Effector memory CD4-positive, alpha-beta T cell (primary cell): Measurements from ENCODE around the gene TTC22.

Source experiments
- DNase-seq, 3 donors: peaks; one replicate each; pipeline ENCODE4 v3.0.0-alpha.2; 2020
- H3K27ac ChIP-seq: 2 replicates; pipeline ENCODE4 v1.7.0; 2013; ENCODE audit warnings: mild to moderate bottlenecking, low read length, moderate library complexity; ENCODE audit not compliant: insufficient read depth, poor library complexity, severe bottlenecking
- H3K27me3 ChIP-seq: replicated peaks from 2 replicates; pipeline ENCODE4 v1.7.0; 2013; ENCODE audit warnings: mild to moderate bottlenecking, low read length; ENCODE audit not compliant: insufficient read depth, control insufficient read depth, poor library complexity, severe bottlenecking
- H3K36me3 ChIP-seq: 2 replicates; pipeline ENCODE4 v1.7.0; 2013; ENCODE audit warnings: mild to moderate bottlenecking, low read length, moderate library complexity; ENCODE audit not compliant: control insufficient read depth, insufficient read depth
- H3K4me1 ChIP-seq: 2 replicates; pipeline ENCODE4 v1.7.0; 2013; ENCODE audit warnings: low read length, mild to moderate bottlenecking; ENCODE audit not compliant: control insufficient read depth, insufficient read depth, poor library complexity, severe bottlenecking
- H3K4me3 ChIP-seq: 2 replicates; pipeline ENCODE4 v1.7.0; 2013; ENCODE audit warnings: low read length, low read depth, mild to moderate bottlenecking; ENCODE audit not compliant: insufficient read depth, poor library complexity, severe bottlenecking
- H3K9me3 ChIP-seq: 2 replicates; pipeline ENCODE4 v1.7.0; 2013; ENCODE audit warnings: mild to moderate bottlenecking, low read length, moderate library complexity; ENCODE audit not compliant: control insufficient read depth

TTC22 gene

DNA sequence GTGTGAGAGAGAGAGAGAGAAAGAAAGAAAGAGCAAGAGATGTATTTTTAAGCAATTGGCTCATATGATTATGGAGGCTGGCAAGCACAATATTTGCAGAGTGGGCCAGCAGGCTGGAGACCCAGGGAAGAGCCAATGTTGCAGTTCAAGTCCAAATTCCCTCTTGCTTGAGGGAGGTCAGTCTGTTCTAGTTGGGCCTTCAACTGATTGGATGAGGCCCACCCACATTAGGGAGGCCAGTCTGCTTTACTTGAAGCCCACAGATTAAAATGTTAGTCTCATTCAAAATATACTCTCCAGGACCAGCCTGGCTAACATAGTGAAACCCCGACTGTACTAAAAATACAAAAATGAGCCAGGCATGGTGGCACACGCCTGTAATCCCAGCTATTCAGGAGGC lies 28.2 kb downstream of the TTC22 start:
- Histone ChIP-seq H3K36me3 (no peaks in the 10 kb centered on the region), H3K27ac (no peak overlapping the region), H3K4me1 (no peaks in the 10 kb centered on the region), H3K4me3 (no peak overlapping the region), H3K9me3 (no peaks in the 10 kb centered on the region), H3K27me3 (no peaks in the 10 kb centered on the region)
- DNase-seq: no peak

DNA sequence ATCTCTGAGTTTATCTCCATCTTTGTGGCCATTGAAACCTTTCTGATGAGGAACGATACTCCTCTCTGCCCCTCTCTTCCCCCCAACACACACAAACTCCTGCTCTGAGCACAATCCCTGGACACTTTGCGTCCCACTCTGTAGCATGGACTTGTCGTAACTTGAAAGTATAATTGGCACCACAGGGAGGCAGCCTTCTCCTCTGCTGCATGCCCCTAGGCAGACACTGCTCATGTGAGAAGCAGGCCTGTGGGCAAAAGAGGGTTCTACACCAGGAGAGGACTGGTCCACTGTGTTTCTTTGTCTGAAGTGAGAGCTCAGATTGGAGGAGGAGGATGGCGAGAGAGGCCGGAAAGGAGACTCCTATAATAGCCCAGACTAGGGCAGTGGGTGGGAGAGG lies 33.0 kb downstream of the TTC22 start:
- DNase-seq: no peak
- Histone ChIP-seq H3K27ac (no peak overlapping the region), H3K36me3 (no peaks in the 10 kb centered on the region), H3K9me3 (no peaks in the 10 kb centered on the region), H3K4me3 (no peak overlapping the region), H3K4me1 (peaks cover 10% of the 10 kb centered on the region), H3K27me3 (no peaks in the 10 kb centered on the region)

DNA sequence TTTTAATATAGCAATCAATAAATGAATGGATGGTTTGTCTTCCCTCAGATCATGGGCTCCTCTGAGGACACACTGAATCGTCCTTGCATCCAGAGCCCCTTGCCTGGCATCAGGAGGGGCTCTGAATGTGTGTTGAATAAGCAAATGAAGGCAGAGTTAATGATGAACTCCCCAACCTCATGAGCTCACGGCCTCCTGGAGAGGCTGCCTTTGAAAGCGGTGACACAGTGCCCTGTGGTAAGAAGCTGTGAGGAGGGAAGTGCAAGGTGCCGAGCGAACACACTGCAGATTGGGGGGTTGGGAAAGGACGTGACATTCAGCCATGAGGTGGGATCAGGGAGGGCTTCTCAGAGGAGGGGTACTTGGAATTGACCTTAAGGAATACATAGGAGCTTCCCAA lies 33.6 kb downstream of the TTC22 start:
- H3K27me3 ChIP-seq: no peaks in the 10 kb centered on the region
- no peak overlapping the region for H3K27ac ChIP-seq
- no peaks in the 10 kb centered on the region for H3K9me3 ChIP-seq
- H3K4me1 ChIP-seq: peaks cover 10% of the 10 kb centered on the region
- H3K4me3 ChIP-seq: no peak overlapping the region
- no peaks in the 10 kb centered on the region for H3K36me3 ChIP-seq
- no peak for DNase-seq

DNA sequence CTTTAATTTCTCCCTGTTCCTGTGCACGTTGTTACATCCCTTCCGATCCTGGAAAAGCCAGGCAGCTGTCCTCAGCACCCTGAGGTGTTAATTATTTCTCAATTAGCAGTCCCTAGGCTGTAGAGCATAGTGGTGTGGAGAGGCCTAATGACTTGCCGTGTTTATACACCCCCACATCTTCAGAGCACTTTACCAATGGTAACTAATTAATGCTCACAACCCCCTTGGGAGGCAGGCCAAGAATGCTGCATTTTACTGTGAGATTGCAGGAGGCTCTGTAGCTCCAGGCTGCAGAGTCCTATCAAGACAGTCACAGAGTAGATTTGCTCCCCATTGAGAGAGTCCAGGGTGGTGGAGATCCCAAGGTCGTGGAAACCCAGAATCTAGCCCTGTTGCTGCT lies 34.4 kb downstream of the TTC22 start:
- Histone ChIP-seq H3K27me3 (no peaks in the 10 kb centered on the region), H3K4me1 (peaks cover 10% of the 10 kb centered on the region), H3K4me3 (no peak overlapping the region), H3K27ac (no peak overlapping the region), H3K9me3 (no peaks in the 10 kb centered on the region), H3K36me3 (no peaks in the 10 kb centered on the region)
- DNase-seq: no peak

DNA sequence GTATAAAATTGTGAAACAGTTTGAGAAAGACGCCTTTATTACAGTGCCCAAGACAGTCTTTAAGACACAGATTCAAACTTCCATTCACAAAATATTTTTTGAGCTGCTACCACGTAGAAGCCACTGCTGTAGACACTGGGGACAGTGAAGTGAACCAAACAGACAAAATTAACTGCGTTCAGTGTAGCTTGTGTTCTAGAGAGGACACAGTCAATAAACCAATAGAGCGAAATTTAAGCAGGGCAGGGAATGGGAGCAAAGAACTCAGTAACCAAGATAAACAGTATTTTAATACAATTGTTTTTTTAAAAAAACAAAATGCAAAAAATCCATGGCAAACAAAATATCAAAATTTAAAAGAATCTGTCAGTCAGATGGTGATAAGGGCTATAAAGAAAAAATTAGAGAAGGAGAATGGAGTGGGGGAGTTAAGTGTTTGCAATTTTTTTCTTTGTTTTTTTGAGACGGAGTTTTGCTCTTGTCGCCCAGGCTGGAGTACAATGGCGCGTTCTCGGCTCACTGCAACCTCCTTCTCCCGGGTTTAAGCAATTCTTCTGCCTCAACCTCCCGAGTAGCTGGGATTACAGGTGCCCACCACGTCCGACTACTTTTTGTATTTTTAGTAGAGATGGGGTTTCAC lies 36.1 kb downstream of the TTC22 start:
- no peak for DNase-seq
- H3K27ac ChIP-seq: peak overlapping the region; percentile 63

DNA sequence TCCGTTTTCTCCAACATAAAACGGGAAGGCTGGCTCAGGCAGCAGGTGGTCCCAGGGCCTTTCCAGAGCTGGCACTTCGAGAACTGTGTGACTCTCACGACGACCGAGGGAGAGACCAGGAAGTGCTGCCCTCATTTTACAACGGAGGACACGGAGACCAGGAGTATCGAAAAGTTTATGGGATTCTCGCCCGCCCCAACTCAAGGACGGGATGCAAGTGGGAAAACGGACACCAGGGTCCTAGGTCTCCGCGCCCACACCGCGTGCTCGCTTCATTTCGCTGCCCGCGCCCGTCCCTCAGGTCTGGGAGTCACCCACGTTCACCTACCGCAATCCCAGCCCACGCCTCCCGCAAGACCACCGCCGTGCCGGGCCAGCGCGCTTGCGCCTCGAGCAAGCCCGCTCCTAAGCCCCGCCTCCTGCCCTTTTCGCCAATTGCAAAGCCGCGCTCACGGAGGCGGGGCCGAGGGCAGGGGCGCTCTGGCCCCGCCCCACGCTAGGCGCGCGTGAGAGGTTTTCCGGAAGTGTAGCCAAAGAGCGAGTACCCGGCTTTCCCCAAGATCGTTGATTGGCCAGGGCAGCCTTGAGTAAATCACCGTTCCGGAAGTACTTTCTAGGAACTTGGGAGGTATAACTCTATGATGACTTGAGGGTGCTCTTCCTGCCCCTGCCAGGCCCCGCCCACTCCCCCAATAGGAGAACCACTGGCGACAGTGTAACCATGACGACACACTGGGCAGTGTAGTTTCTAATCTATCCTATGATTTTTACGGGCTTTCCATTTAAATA lies 36.8 kb downstream of the TTC22 start, which contains the start of gene PARS2:
Gene PARS2, minus strand, starts transcription at position 391 of the 789 bp plus-strand sequence. CDS start 5,362 bp downstream, outside the sequence.
- no peaks in the 10 kb centered on the region for H3K27me3 ChIP-seq
- no peaks in the 10 kb centered on the region for H3K9me3 ChIP-seq
- no peaks in the 10 kb centered on the region for H3K36me3 ChIP-seq
- peaks cover 10% of the 10 kb centered on the region for H3K4me1 ChIP-seq
- H3K4me3 ChIP-seq: peak within 1 kb of the TSS; percentile 76
- DNase-seq: peak; percentile 93 to 94 (median 93)
- H3K27ac ChIP-seq: peak within 1 kb of the TSS; percentile 63

More for the DNA sequence above, 36.1 kb downstream of the TTC22 start:
- no peaks in the 10 kb centered on the region for H3K9me3 ChIP-seq
- no peaks in the 10 kb centered on the region for H3K27me3 ChIP-seq
- H3K4me3 ChIP-seq: peak overlapping the region; percentile 76
- no peaks in the 10 kb centered on the region for H3K36me3 ChIP-seq
- peaks cover 10% of the 10 kb centered on the region for H3K4me1 ChIP-seq

DNA sequence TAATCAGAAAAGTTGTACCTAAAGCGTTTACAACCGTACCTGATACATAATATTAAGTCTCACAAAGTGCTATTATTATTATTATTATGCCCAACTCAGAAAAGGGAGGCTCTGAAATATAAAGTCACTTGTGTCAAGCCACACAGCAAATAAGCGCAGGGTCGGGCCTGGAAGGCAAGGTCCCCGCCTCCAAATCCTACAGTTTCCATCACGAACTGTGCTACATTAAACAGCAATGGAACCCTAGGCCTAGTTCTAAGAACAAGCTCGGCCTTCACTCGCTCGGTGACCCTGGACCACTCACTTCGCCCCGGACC lies 37.3 kb downstream of the TTC22 start:
- H3K27me3 ChIP-seq: no peaks in the 10 kb centered on the region
- H3K4me1 ChIP-seq: peaks cover 10% of the 10 kb centered on the region
- peak overlapping the region; percentile 76 for H3K4me3 ChIP-seq
- H3K9me3 ChIP-seq: no peaks in the 10 kb centered on the region
- DNase-seq: no peak
- no peaks in the 10 kb centered on the region for H3K36me3 ChIP-seq
- peak overlapping the region; percentile 62 for H3K27ac ChIP-seq

DNA sequence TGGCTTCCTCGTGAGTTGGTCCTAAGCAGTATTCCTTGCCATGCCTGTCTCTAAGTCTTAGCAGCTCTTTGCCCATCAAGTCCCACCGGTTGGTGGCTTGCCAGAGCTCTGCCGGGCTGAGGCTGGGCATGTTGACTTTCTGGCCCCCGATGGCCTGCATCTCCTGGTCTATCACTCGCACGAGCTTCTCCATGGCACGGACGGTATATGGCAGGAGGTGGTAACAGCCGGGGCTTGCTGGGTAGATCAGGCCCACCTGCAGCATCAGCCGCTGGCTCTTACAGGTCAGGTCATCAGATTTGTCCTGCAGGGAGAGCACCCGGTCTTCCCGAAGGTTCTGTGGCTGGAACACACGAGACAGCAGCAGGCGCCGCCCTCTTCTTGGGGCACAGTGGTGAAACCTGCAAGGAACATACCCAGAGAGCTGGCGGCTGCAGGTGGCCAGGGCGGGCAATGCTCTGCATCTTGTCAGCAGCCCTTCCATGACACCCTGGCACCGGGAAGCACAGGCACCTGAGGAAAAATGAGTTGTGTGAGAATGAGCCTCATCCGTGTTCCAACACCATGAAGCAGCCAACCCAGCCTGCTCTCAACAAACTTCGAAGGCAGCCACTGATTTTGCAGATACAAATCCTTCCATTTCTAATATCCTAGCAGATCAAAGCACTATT lies 42.3 kb downstream of the TTC22 start:
- Histone ChIP-seq H3K4me3 (no peak overlapping the region), H3K4me1 (peaks cover 6% of the 10 kb centered on the region), H3K27ac (no peak overlapping the region), H3K27me3 (no peaks in the 10 kb centered on the region), H3K9me3 (no peaks in the 10 kb centered on the region), H3K36me3 (peaks cover 16% of the 10 kb centered on the region)
- DNase-seq: no peak

DNA sequence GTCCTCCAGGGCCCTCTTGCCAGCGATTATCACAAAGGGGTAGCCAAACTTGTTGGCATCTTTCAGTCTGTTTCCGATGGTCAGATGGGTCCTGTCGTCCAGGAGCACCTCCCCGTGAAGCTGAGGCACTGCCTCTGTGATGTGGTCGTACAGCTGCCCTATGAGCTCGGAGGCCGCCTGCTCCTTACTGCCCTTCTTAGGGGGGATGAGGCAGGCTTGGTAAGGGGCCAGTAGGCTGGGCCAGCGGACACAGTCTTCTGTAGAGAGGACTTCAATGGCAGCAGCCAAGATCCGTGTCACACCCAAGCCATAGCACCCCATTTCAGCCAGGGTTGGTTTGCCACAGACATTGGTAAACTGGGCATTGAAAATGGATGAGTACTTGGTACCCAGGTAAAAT lies 43.3 kb downstream of the TTC22 start:
- H3K4me1 ChIP-seq: no peaks in the 10 kb centered on the region
- DNase-seq: no peak
- H3K4me3 ChIP-seq: no peak overlapping the region
- H3K27ac ChIP-seq: no peak overlapping the region
- no peaks in the 10 kb centered on the region for H3K27me3 ChIP-seq
- H3K9me3 ChIP-seq: no peaks in the 10 kb centered on the region
- peaks cover 16% of the 10 kb centered on the region for H3K36me3 ChIP-seq
